A549 (cell line): ENCODE data around the gene FAM204A. TPM values are rescaled to one million over a fixed set of nuclear protein-coding genes. Genes with fewer than 3 reads are reported as not detected.

ENCODE experiments used
- ATAC-seq, 2 experiments: fragments of 200-7000 bp in 1 of 2; fragments of >200 bp in 1 of 2; cut with Nextera tagmentation in 1 of 2; cut with Tn5 transposase in 1 of 2; 3 replicates each; pipeline versions ENCODE4 v1.8.0 to v1.9.1; 2018 to 2020; ENCODE audit warnings: mild to moderate bottlenecking in 1 of 2, moderate library complexity in 1 of 2
- CTCF ChIA-PET: fragments of 300-600 bp; sonication (Branson Sonifier 250); formaldehyde crosslinking; extraction: SDS; loops from one replicate; lab custom pipeline; 2021; ENCODE audit warnings: antibody characterized with exemption, inconsistent platforms; lab: Yijun Ruan, JAX
- POLR2A ChIA-PET: fragments of 350-600 bp; formaldehyde crosslinking; extraction: SDS; loops from one replicate; lab custom pipeline; 2021; ENCODE audit warnings: antibody characterized with exemption, inconsistent platforms; lab: Yijun Ruan, JAX
- DNase-seq, 2 experiments: peaks; one replicate each; pipeline versions ENCODE4 v3.0.0 to v3.0.0-alpha.2; 2011 to 2016; ENCODE audit warnings: low read depth in 1 of 2, low spot score in 1 of 2
- FAIRE-seq: peaks from 2 replicates; lab custom pipeline; 2011; peaks lifted over from hg19 to GRCh38; lab: Jason Lieb, UNC
- H3K27ac ChIP-seq, 2 experiments: fragments of >200 bp; sonication (Bioruptor Twin); formaldehyde crosslinking; 3 replicates each; pipeline ENCODE4 v1.5.1; 2016 to 2017
- H3K4me1 ChIP-seq: fragments of >200 bp; sonication (Bioruptor Twin); formaldehyde crosslinking; 3 replicates; pipeline ENCODE4 v1.6.1; 2016
- H3K4me2 ChIP-seq: fragments of >200 bp; sonication (Bioruptor Twin); formaldehyde crosslinking; 3 replicates; pipeline ENCODE4 v1.6.1; 2016
- H3K4me3 ChIP-seq: fragments of >200 bp; sonication (Bioruptor Twin); formaldehyde crosslinking; 3 replicates; pipeline ENCODE4 v1.5.1; 2016
- H3K9me3 ChIP-seq: fragments of >200 bp; sonication (Bioruptor Twin); formaldehyde crosslinking; 3 replicates; pipeline ENCODE4 v1.6.1; 2016
- CBX2 ChIP-seq: fragments of 200-600 bp; sonication (generic); IDR thresholded peaks from 2 replicates; pipeline ENCODE4 v1.6.1; 2016; ENCODE audit warnings: low read depth, mild to moderate bottlenecking, borderline replicate concordance
- CEBPB ChIP-seq, 2 experiments: fragments of >200 bp in 1 of 2; sonication (Bioruptor Twin) in 1 of 2; formaldehyde crosslinking in 1 of 2; IDR thresholded peaks; 2 replicates each; pipeline ENCODE4 v1.6.1; 2012 to 2016
- CHD2 ChIP-seq: fragments of 150-350 bp; IDR thresholded peaks from 2 replicates; pipeline ENCODE4 v1.6.1; 2014; ENCODE audit warnings: low read length; ENCODE audit not compliant: partially characterized antibody
- CHD4 ChIP-seq: fragments of 200-600 bp; sonication (generic); IDR thresholded peaks from 2 replicates; pipeline ENCODE4 v1.6.1; 2016; ENCODE audit warnings: antibody characterized with exemption, mild to moderate bottlenecking, borderline replicate concordance
- CTCF ChIP-seq: fragments of >200 bp; sonication (Bioruptor Twin); formaldehyde crosslinking; IDR thresholded peaks from 3 replicates; pipeline ENCODE4 v1.5.1; 2016
- EP300 ChIP-seq, 2 experiments: fragments of >200 bp; sonication (Bioruptor Twin); formaldehyde crosslinking; IDR thresholded peaks; 2 replicates in 1 of 2; 3 replicates in 1 of 2; pipeline ENCODE4 v1.6.1; 2016 to 2017
- ESRRA ChIP-seq: fragments of 150-350 bp; IDR thresholded peaks from 2 replicates; pipeline ENCODE4 v1.6.1; 2014; ENCODE audit warnings: mild to moderate bottlenecking, low read length, borderline replicate concordance
- GATA3 ChIP-seq: IDR thresholded peaks from 2 replicates; pipeline ENCODE4 v1.6.1; 2012; ENCODE audit warnings: borderline replicate concordance
- HES2 ChIP-seq: fragments of >200 bp; sonication (Bioruptor Twin); formaldehyde crosslinking; IDR thresholded peaks from 2 replicates; pipeline ENCODE4 v1.6.1; 2016
- HOXA7 ChIP-seq: fragments of 250-450 bp; sonication (Bioruptor Pico); IDR thresholded peaks from 2 replicates; pipeline ENCODE4 v1.5.0; 2020; ENCODE audit warnings: mild to moderate bottlenecking, moderate library complexity
- HOXB13 ChIP-seq: fragments of 250-450 bp; sonication (Bioruptor Pico); IDR thresholded peaks from 2 replicates; pipeline ENCODE4 v1.5.0; 2020; ENCODE audit warnings: low read depth, mild to moderate bottlenecking, moderate library complexity
- HOXB5 ChIP-seq: fragments of 250-450 bp; sonication (Bioruptor Pico); IDR thresholded peaks from 2 replicates; pipeline ENCODE4 v1.5.0; 2020; ENCODE audit warnings: mild to moderate bottlenecking, moderate library complexity
- JUN ChIP-seq, 2 experiments: fragments of >200 bp; sonication (Bioruptor Twin); formaldehyde crosslinking; IDR thresholded peaks; 2 replicates in 1 of 2; 3 replicates in 1 of 2; pipeline ENCODE4 v1.6.1; 2016 to 2017
- KDM5A ChIP-seq: fragments of 200-600 bp; sonication (generic); IDR thresholded peaks from 2 replicates; pipeline ENCODE4 v1.6.1; 2016; ENCODE audit warnings: antibody characterized with exemption, mild to moderate bottlenecking
- MYC ChIP-seq: IDR thresholded peaks from 2 replicates; pipeline ENCODE4 v1.6.1; 2012; ENCODE audit warnings: mild to moderate bottlenecking, inconsistent platforms, low read length, improper control_type of control experiment, borderline replicate concordance
- NPAS2 ChIP-seq: fragments of 250-450 bp; sonication (Bioruptor Pico); IDR thresholded peaks from 2 replicates; pipeline ENCODE4 v1.8.0; 2022; ENCODE audit warnings: mild to moderate bottlenecking, moderate library complexity, borderline replicate concordance
- POLR2AphosphoS2 ChIP-seq: conservative IDR thresholded peaks from 2 replicates; pipeline ENCODE4 v1.6.1; 2012; ENCODE audit warnings: low read length, improper control_type of control experiment, inconsistent platforms
- RAD21 ChIP-seq, 2 experiments: fragments of >200 bp in 1 of 2; sonication (Bioruptor Twin) in 1 of 2; formaldehyde crosslinking in 1 of 2; IDR thresholded peaks in 1 of 2; conservative IDR thresholded peaks in 1 of 2; 2 replicates in 1 of 2; 3 replicates in 1 of 2; pipeline ENCODE4 v1.6.1; 2012 to 2018; ENCODE audit warnings: inconsistent platforms in 1 of 2
- RFX5 ChIP-seq: fragments of 450-650 bp; IDR thresholded peaks from 2 replicates; pipeline ENCODE4 v1.7.1; 2014; ENCODE audit warnings: antibody characterized with exemption, mild to moderate bottlenecking, moderate library complexity
- RNF2 ChIP-seq: fragments of 200-600 bp; sonication (generic); IDR thresholded peaks from 2 replicates; pipeline ENCODE4 v1.6.1; 2016; ENCODE audit warnings: low read depth, mild to moderate bottlenecking, antibody characterized with exemption, moderate library complexity, borderline replicate concordance
- TP53 ChIP-seq: fragments of 250-450 bp; sonication (Bioruptor Pico); IDR thresholded peaks from 2 replicates; pipeline ENCODE4 v1.5.0; 2021; ENCODE audit warnings: mild to moderate bottlenecking, moderate library complexity
- ZFP36 ChIP-seq: fragments of 450-650 bp; IDR thresholded peaks from 2 replicates; pipeline ENCODE4 v1.6.1; 2014; ENCODE audit warnings: borderline replicate concordance; ENCODE audit not compliant: partially characterized antibody
- ZNF302 ChIP-seq: fragments of 250-450 bp; sonication (Bioruptor Pico); IDR thresholded peaks from 2 replicates; pipeline ENCODE4 v1.9.0; 2021; ENCODE audit warnings: inconsistent platforms, mild to moderate bottlenecking, moderate library complexity
- ZSCAN20 ChIP-seq: fragments of 250-450 bp; sonication (Bioruptor Pico); IDR thresholded peaks from 2 replicates; pipeline ENCODE4 v1.8.0; 2022; ENCODE audit warnings: mild to moderate bottlenecking, moderate library complexity
- WGBS: methylation state at CpG from one replicate; pipeline ENCODE4 v1.1.6; 2017; ENCODE audit errors: missing lambda C conversion rate; 5-methylcytosine and 5-hydroxymethylcytosine counted together
- polyA plus RNA-seq, 4 experiments: library from polyadenylated mRNA; depleted of rRNA in 3 of 4; stranded (reverse); fragments of >200 nt; fragmentation: RNase III in 1 of 4; extraction: RNeasy Plus Mini Kit Qiagen cat#74134 plus additional on column Dnase treatment in 1 of 4; gene quantifications; 2 replicates in 3 of 4; 3 replicates in 1 of 4; pipeline ENCODE4 v1.2.3, GENCODE V29; 2011 to 2017
- TF ChIP-seq, protein P1 (sequence below): fragments of 250-450 bp; sonication (Bioruptor Pico); IDR thresholded peaks from 2 replicates; pipeline ENCODE4 v1.5.0; 2020; ENCODE audit warnings: low read depth, mild to moderate bottlenecking, moderate library complexity
- TF ChIP-seq, protein P2 (sequence below): fragments of 450-650 bp; IDR thresholded peaks from 2 replicates; pipeline ENCODE4 v1.6.1; 2014; ENCODE audit warnings: antibody characterized with exemption
- TF ChIP-seq, protein P3 (sequence below): IDR thresholded peaks from 2 replicates; pipeline ENCODE4 v1.6.1; 2012

FAM204A gene
- polyA plus RNA-seq, 2 of the 4 experiments (the other 2 are of a cell fraction), result 39.2 to 62.8 TPM

DNA sequence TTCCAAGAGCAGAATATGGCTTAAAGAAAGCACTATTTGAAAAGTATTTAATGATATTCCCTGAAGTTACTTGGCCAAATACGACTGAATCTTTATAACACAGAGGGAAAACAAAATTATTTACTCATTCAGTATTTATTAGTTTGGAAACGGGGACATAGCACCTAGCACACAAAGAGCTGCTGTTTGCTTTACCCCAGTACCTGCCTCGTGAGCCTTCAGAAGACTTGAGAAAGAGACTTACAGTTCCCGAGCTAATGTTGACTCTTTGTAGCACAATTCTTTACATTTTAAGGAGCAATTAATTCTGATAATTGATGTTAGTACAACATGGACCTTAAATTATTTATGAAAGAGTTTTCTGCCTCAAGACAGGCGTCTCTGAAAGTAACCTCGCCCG lies 88.7 kb downstream of the FAM204A start (continued):
- TF ChIP-seq, protein P1, sequence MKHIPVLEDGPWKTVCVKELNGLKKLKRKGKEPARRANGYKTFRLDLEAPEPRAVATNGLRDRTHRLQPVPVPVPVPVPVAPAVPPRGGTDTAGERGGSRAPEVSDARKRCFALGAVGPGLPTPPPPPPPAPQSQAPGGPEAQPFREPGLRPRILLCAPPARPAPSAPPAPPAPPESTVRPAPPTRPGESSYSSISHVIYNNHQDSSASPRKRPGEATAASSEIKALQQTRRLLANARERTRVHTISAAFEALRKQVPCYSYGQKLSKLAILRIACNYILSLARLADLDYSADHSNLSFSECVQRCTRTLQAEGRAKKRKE, result no peak
- TF ChIP-seq CTCF (no peak), MYC (no peak), HOXA7 (CRISPR knock-in tag) (no peak), ZNF302 (no peak)
- TF ChIP-seq, all 56 proteins: peak for 0

- no peaks in the 10 kb centered on the region for H3K9me3 ChIP-seq
- 27% methylated on average over 7 of the region's 7 CpGs for WGBS
- H3K4me1 ChIP-seq, result no peaks in the 10 kb centered on the region
- H3K4me3 ChIP-seq, result no peak overlapping the region
- no peak for FAIRE-seq
- ChIA-PET POLR2A (no interaction called here), CTCF (interaction anchor here (1.3 to 3.5 kb wide), 3 partner anchors 8 to 172 kb away, joined by 3 to 15 read pairs (median 8); no protein-coding TSS in a partner anchor)
- TF ChIP-seq POLR2AphosphoS2 (no peak), ZFP36 (no peak), HOXB13 (no peak), KDM5A (no peak), RFX5 (no peak), RNF2 (no peak), RAD21 (conservative IDR thresholded peaks at IDR 0.05 in 1 of 2, IDR thresholded peaks at IDR 0.05 in 1 of 2) (no peak), JUN (IDR thresholded peaks at IDR 0.05) (no peak), ZNF302 (no peak), GATA3 (no peak), CEBPB (IDR thresholded peaks at IDR 0.05) (no peak), CHD2 (no peak), EP300 (IDR thresholded peaks at IDR 0.05) (no peak)
- TF ChIP-seq, protein P2, sequence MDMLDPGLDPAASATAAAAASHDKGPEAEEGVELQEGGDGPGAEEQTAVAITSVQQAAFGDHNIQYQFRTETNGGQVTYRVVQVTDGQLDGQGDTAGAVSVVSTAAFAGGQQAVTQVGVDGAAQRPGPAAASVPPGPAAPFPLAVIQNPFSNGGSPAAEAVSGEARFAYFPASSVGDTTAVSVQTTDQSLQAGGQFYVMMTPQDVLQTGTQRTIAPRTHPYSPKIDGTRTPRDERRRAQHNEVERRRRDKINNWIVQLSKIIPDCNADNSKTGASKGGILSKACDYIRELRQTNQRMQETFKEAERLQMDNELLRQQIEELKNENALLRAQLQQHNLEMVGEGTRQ, result no peak
- DNase-seq, result no peak
- H3K27ac ChIP-seq, result no peak overlapping the region
- H3K4me2 ChIP-seq, result no peak overlapping the region
- no peak for ATAC-seq
Observed at GRCh38 chr10:118251791-118252190, 90.3 kb downstream of the FAM204A start.

DNA sequence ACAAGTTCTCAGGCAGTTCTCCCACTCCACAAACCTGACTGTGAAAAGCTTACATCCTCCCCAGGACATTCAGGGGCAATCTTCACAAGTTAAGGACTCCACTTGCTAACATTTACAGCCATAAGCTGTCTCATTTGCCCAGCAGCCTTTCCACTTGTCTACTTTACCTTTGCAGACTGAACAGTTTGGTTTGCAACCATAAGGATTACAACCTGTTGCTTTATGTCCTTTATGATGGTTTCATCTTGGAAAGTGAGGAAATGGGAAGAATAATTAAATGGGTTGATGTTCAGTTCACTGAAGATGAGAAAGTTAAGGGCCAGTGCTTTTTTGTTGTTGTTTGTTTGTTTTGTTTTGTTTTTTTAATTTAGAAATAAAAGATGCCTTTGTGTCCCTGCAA lies 92.4 kb downstream of the FAM204A start:
- no peak for FAIRE-seq
- H3K27ac ChIP-seq, result no peak overlapping the region
- no peak overlapping the region for H3K4me3 ChIP-seq
- ATAC-seq, result no peak
- H3K9me3 ChIP-seq, result no peaks in the 10 kb centered on the region
- no peak for DNase-seq
- no peak for TF ChIP-seq CBX2
- TF ChIP-seq ESRRA, result no peak
- TF ChIP-seq MYC, result no peak
- TF ChIP-seq, protein P3, sequence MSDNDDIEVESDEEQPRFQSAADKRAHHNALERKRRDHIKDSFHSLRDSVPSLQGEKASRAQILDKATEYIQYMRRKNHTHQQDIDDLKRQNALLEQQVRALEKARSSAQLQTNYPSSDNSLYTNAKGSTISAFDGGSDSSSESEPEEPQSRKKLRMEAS, result no peak
- TF ChIP-seq HES2, result no peak
- no peak for TF ChIP-seq NPAS2
- no peak for TF ChIP-seq ZSCAN20
- TF ChIP-seq HOXA7 (CRISPR knock-in tag), result no peak
- no peak for TF ChIP-seq ZFP36
- no peak for TF ChIP-seq RNF2
- TF ChIP-seq HOXB5, result no peak
- TF ChIP-seq HOXB13, result no peak
- no peak for TF ChIP-seq CHD4
- TF ChIP-seq TP53, result no peak
- TF ChIP-seq, all 56 proteins: peak for 0
- CTCF ChIA-PET, result interaction anchor here (1.8 to 3.5 kb wide), 3 partner anchors 8 to 753 kb away, joined by 5 to 15 read pairs (median 9); no protein-coding TSS in a partner anchor
- Histone ChIP-seq H3K4me2 (no peak overlapping the region), H3K4me1 (no peaks in the 10 kb centered on the region)
- POLR2A ChIA-PET, result no interaction called here
